Measurements from ENCODE around the gene NDUFB7. TPM values are rescaled to one million over a fixed set of nuclear protein-coding genes. Genes with fewer than 3 reads are reported as not detected.
A peak's percentile ranks its signal among the peaks of the same experiment; 100 is the strongest.

Gene NDUFB7
- total and polyA plus RNA-seq, 2 experiments from 2014 or later: 289 to 463 TPM

DNA sequence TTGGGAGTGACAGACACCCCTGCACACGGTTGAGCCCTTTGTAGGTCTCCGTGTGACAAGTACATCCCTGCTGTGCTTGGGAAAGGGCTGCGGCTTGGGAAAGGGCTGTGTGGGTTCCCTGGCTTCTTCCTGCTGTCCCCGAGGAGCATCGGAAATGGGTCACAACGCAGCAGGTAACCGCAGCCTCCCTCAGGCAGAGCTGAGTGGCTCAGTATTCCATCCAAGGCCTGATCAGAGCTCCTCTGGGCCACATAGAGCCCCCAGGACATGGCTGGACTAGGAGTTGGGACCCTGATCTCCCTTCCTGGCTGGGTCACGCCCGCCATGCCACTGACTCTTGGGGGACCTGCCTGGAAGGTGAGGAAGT lies 26.2 kb downstream of the NDUFB7 start:
- Histone ChIP-seq H3F3A (replicated peaks; ENCODE audit: low read depth) (no peaks in the 10 kb centered on the region), H3K27ac (ENCODE audit: low read depth) (no peak overlapping the region), H3K79me2 (replicated peaks; ENCODE audit: insufficient read depth) (peaks cover 32% of the 10 kb centered on the region), H3K4me2 (no peak overlapping the region), H2AFZ (no peak overlapping the region), H3K36me3 (ENCODE audit: insufficient read depth) (no peaks in the 10 kb centered on the region; the same call in 1 of the 2 replicates), H3K4me1 (ENCODE audit: insufficient read depth) (no peaks in the 10 kb centered on the region), H3K27me3 (ENCODE audit: insufficient read depth) (no peaks in the 10 kb centered on the region), H3K9me2 (ENCODE audit: insufficient read depth) (no peaks in the 10 kb centered on the region), H4K20me1 (replicated peaks; ENCODE audit: insufficient read depth) (peaks cover 12% of the 10 kb centered on the region), H3K4me3 (no peak overlapping the region)
- Mint-ChIP-seq H3K27ac (peak overlapping the region; percentile 75; the same call in 1 of the 2 replicates), H3K4me1 (no peaks in the 10 kb centered on the region; the same call in 1 of the 3 replicates), H3K9me3 (no peaks in the 10 kb centered on the region), H3K27me3 (ENCODE audit: insufficient read depth, low read depth, poor library complexity) (peaks cover 10% of the 10 kb centered on the region), H3K36me3 (ENCODE audit: low read depth) (peaks cover 9% of the 10 kb centered on the region), H3K4me3 (no peak overlapping the region)
- TF ChIP-seq EZH2phosphoT487 (IDR thresholded peaks at IDR 0.05; ENCODE audit: unreplicated experiment) (no peak), NANOG (IDR thresholded peaks at IDR 0.05; ENCODE audit: borderline replicate concordance) (no peak), EZH2 (IDR thresholded peaks at IDR 0.05; ENCODE audit: low read depth, unreplicated experiment) (no peak), ZNF331 (CRISPR knock-in tag; IDR thresholded peaks at IDR 0.05; ENCODE audit: low read depth) (no peak), CTCF (conservative IDR thresholded peaks at IDR 0.05; ENCODE audit: low read depth in 2 of 2) (no peak), STAT1 (IDR thresholded peaks at IDR 0.05; ENCODE audit: unreplicated experiment) (no peak), ZNF114 (CRISPR knock-in tag; IDR thresholded peaks at IDR 0.05) (no peak), REST (IDR thresholded peaks at IDR 0.05; ENCODE audit: unreplicated experiment) (no peak), ZNF462 (CRISPR knock-in tag; IDR thresholded peaks at IDR 0.05) (no peak), POLR2AphosphoS5 (IDR thresholded peaks at IDR 0.05; ENCODE audit: low read depth) (no peak), JUNB (IDR thresholded peaks at IDR 0.05; ENCODE audit: unreplicated experiment) (no peak), CREB1 (CRISPR knock-in tag; IDR thresholded peaks at IDR 0.05; ENCODE audit: low read depth) (no peak)
- TF ChIP-seq, protein P1, sequence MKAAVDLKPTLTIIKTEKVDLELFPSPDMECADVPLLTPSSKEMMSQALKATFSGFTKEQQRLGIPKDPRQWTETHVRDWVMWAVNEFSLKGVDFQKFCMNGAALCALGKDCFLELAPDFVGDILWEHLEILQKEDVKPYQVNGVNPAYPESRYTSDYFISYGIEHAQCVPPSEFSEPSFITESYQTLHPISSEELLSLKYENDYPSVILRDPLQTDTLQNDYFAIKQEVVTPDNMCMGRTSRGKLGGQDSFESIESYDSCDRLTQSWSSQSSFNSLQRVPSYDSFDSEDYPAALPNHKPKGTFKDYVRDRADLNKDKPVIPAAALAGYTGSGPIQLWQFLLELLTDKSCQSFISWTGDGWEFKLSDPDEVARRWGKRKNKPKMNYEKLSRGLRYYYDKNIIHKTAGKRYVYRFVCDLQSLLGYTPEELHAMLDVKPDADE (IDR thresholded peaks at IDR 0.05): no peak
- no peak for ATAC-seq
- DNase-seq (ENCODE audit: low spot score): no peak

All from GM23338 (cell line).